Uterus (tissue), 2 donors: ENCODE results near the gene NKX1-1.

Experiments
- CTCF ChIP-seq, 4 experiments: fragments of 200-600 bp in 2 of 4; fragments of 450-650 bp in 2 of 4; sonication (generic) in 2 of 4; IDR thresholded peaks; one replicate each; pipeline ENCODE4 v1.5.1; 2016 to 2019; ENCODE audit warnings: antibody characterized with exemption in 4 of 4, mild to moderate bottlenecking in 2 of 4, moderate library complexity in 1 of 4
- POLR2A ChIP-seq, 2 donors: fragments of 450-650 bp; IDR thresholded peaks; one replicate each; pipeline ENCODE4 v1.6.1; 2016; ENCODE audit warnings: antibody characterized with exemption in 2 of 2, mild to moderate bottlenecking in 1 of 2, moderate library complexity in 1 of 2

- TF ChIP-seq CTCF (IDR thresholded peaks at IDR 0.05) (no peak), POLR2A (IDR thresholded peaks at IDR 0.05) (no peak)
Observed at GRCh38 chr4:1362521-1362920, 43.7 kb downstream of the NKX1-1 start.
